CD4-positive, alpha-beta T cell treated with Interleukin-4 for 1 hour (primary cell): ENCODE data around the gene MKNK2.

ENCODE experiments used
- DNase-seq, 2 donors: peaks; one replicate each; pipeline ENCODE4 v3.0.0-alpha.2; 2020 to 2022

MKNK2 gene

GRCh38 chr19:2026770-2027169 lies 24.3 kb downstream of the MKNK2 start:
- no peak for DNase-seq

- DNase-seq = no peak
These were observed 28.8 kb downstream of the MKNK2 start for GRCh38 chr19:2022289-2022688.

GRCh38 chr19:2021453-2022140 lies 29.4 kb downstream of the MKNK2 start:
- no peak for DNase-seq

GRCh38 chr19:2018752-2019151 lies 32.3 kb downstream of the MKNK2 start:
- no peak for DNase-seq

- peak; percentile 74 to 80 for DNase-seq
These were observed 34.8 kb downstream of the MKNK2 start for GRCh38 chr19:2016041-2016807.

GRCh38 chr19:2015608-2015950 lies 35.5 kb downstream of the MKNK2 start, which contains the start of gene BTBD2:
Gene BTBD2 (minus strand): TSS chr19:2015714. CDS start chr19:2015703, 11 bp downstream.
- DNase-seq = peak; percentile 46 to 66

- no peak for DNase-seq
These were observed 36.1 kb downstream of the MKNK2 start for GRCh38 chr19:2014731-2015607.

GRCh38 chr19:2014131-2014571 lies 36.9 kb downstream of the MKNK2 start:
- no peak for DNase-seq

GRCh38 chr19:2013683-2013961 lies 37.4 kb downstream of the MKNK2 start:
- DNase-seq = no peak

GRCh38 chr19:2012941-2013682 lies 37.9 kb downstream of the MKNK2 start:
- no peak for DNase-seq

- DNase-seq = no peak
These were observed 39.9 kb downstream of the MKNK2 start for GRCh38 chr19:2011169-2011568.

GRCh38 chr19:2010135-2010668 lies 40.8 kb downstream of the MKNK2 start:
- no peak for DNase-seq

- DNase-seq = no peak
These were observed 47.2 kb downstream of the MKNK2 start for GRCh38 chr19:2003874-2004273.

GRCh38 chr19:1999856-2000515 lies 51.1 kb downstream of the MKNK2 start:
- no peak for DNase-seq

- no peak for DNase-seq
These were observed 52.0 kb downstream of the MKNK2 start for GRCh38 chr19:1998712-1999708.

- no peak for DNase-seq
These were observed 53.5 kb downstream of the MKNK2 start for GRCh38 chr19:1997353-1998233.

- DNase-seq = peak in 1 of 2 donors; percentile 25
These were observed 58.2 kb downstream of the MKNK2 start for GRCh38 chr19:1992759-1993260.

GRCh38 chr19:1991018-1991913 lies 59.8 kb downstream of the MKNK2 start:
- no peak for DNase-seq
